Heart right ventricle (tissue), 16 donors: ENCODE data around the gene TRMT1. TPM values are rescaled to one million over a fixed set of nuclear protein-coding genes. Genes with fewer than 3 reads are reported as not detected.

Experiments used
- ATAC-seq, 8 donors: fragments of 200-7000 bp; cut with Tn5 transposase; one replicate each; pipeline ENCODE4 v1.9.1; 2020; ENCODE audit warnings: mild to moderate bottlenecking in 8 of 8, moderate library complexity in 8 of 8, moderate number of reproducible peaks in 1 of 8
- DNase-seq, 2 donors: peaks; one replicate each; pipeline ENCODE4 v3.0.0-alpha.2; 2020
- H3K27ac ChIP-seq, 10 donors: fragments of 200-600 bp; sonication (generic) in 2 of 10; one replicate each; pipeline versions ENCODE4 v1.5.0 to v1.8.0; 2020 to 2022; ENCODE audit warnings: mild to moderate bottlenecking in 3 of 10
- H3K27me3 ChIP-seq, 7 donors: fragments of 200-600 bp; one replicate each; pipeline ENCODE4 v1.8.0; 2021 to 2022; ENCODE audit warnings: mild to moderate bottlenecking in 2 of 7
- H3K36me3 ChIP-seq, 9 donors: fragments of 200-600 bp; sonication (generic) in 1 of 9; one replicate each; pipeline versions ENCODE4 v1.5.0 to v1.8.0; 2020 to 2022; ENCODE audit warnings: mild to moderate bottlenecking in 2 of 9
- H3K4me1 ChIP-seq, 9 donors: fragments of 200-600 bp; sonication (generic) in 1 of 9; one replicate each; pipeline versions ENCODE4 v1.5.0 to v1.8.0; 2020 to 2022; ENCODE audit warnings: mild to moderate bottlenecking in 4 of 9
- H3K4me3 ChIP-seq, 10 donors: fragments of 200-600 bp; sonication (generic) in 2 of 10; one replicate each; pipeline versions ENCODE4 v1.5.0 to v1.8.0; 2020 to 2022; ENCODE audit warnings: mild to moderate bottlenecking in 7 of 10, moderate library complexity in 2 of 10
- H3K9me3 ChIP-seq, 11 donors: fragments of 200-600 bp in 10 of 11; sonication (generic) in 2 of 11; one replicate each; pipeline versions ENCODE4 v1.5.0 to v1.8.0; 2013 to 2022; ENCODE audit warnings: mild to moderate bottlenecking in 2 of 11, control low read depth in 1 of 11, moderate library complexity in 1 of 11
- CTCF ChIP-seq, 9 donors: fragments of 200-600 bp; sonication (generic) in 2 of 9; IDR thresholded peaks; one replicate each; pipeline versions ENCODE4 v1.5.0 to v1.8.0; 2021 to 2022; ENCODE audit warnings: antibody characterized with exemption in 9 of 9, mild to moderate bottlenecking in 5 of 9, moderate library complexity in 1 of 9
- WGBS, 2 donors: extraction: QIAGEN DNeasy Blood & Tissue Kit; methylation state at CpG; one replicate each; pipeline ENCODE4 v1.1.7; 2013; ENCODE audit warnings: inconsistent platforms in 1 of 2; 5-methylcytosine and 5-hydroxymethylcytosine counted together
- intact Hi-C, 10 donors: fragments of 100-400 bp; cut with DNase I; formaldehyde crosslinking; loops; one replicate each; pipeline versions ENCODE4 v1.11.1 to v1.14.2; 2022
- polyA plus RNA-seq, 2 donors: library from polyadenylated mRNA; stranded (reverse); fragments of 200-250 nt; gene quantifications; one replicate each; pipeline ENCODE4 v1.2.3, GENCODE V29; 2013
- total RNA-seq, 10 donors: library from RNA; stranded (reverse); fragmentation: NEBNext Ultra II Directional in 3 of 10; extraction: Animal tissue kit (Norgen Biotek cat#: 25700) in 3 of 10; gene quantifications; one replicate each; pipeline versions ENCODE4 v1.2.1 to v1.2.4, GENCODE V29; 2021 to 2023
- donor health status: Arrhythmogenic right ventricular cardiomyopathy.
- donor health status: ischemic (EF 13 %, LVEDD 7.1; RV severe dilation, severe dysfunction).
- donor health status: healthy with polysubstance abuse.
- donor health status: DM: no; HTN: yes; CAD: no.
- donor health status: DM: no; HTN: no; CAD: no.
- donor health status: ischemic (EF 25% LVEDD 6.9; RV normal size, moderate dysfunction).
- donor health status: ischemic (EF 25% LVEDD 5.7; RV mildly dilated, moderate dysfunction).
- donor health status: healthy.
- donor health status: DM: yes; HTN: yes; CAD: no.
- donor health status: Ischemic cardiomyopathy.
- donor health status: ischemic (EF 35%, LVEDD 5.7; RV mildly dilated, moderate dysfunction).
- donor health status: nonischemic (EF 11% LVEDD 7.7; RV severe dilation, severe dysfunction).
- donor health status: DM: yes; HTN: yes; CAD: no.
- donor health status: PGD.
- donor health status: ischemic (EF 29% LVEDD 5.4; RV normal size, mild dysfunction).
- donor health status: nonischemic (EF 23%, LVEDD 6.1; RV moderate dilation, normal function).

TRMT1 gene
- total and polyA plus RNA-seq, 12 donors, result 10.5 to 54.0 (median 14.8) TPM

GRCh38 chr19:13112555-13112954 lies 4.0 kb downstream of the TRMT1 start:
- Histone ChIP-seq H3K4me3 (no peak overlapping the region), H3K36me3 (peaks cover 0 to 63% (median 19%) of the 10 kb centered on the region in 9 donors), H3K9me3 (no peaks in the 10 kb centered on the region), H3K27me3 (no peaks in the 10 kb centered on the region), H3K27ac (no peak overlapping the region), H3K4me1 (peaks cover 5 to 25% (median 20%) of the 10 kb centered on the region in 9 donors)
- TF ChIP-seq CTCF (IDR thresholded peaks at IDR 0.05), result no peak
- WGBS, 2 donors, result 94 to 95% methylated on average over 10 of the region's 10 CpGs
- ATAC-seq, result no peak
- intact Hi-C loops, result loop anchor here in 1 of 10 donors (10.0 kb wide), 1 partner anchor 152 kb away; no protein-coding TSS in a partner anchor
- DNase-seq, result no peak

- Histone ChIP-seq H3K27me3 (no peaks in the 10 kb centered on the region), H3K9me3 (no peaks in the 10 kb centered on the region), H3K27ac (no peak overlapping the region), H3K4me3 (no peak overlapping the region), H3K36me3 (peaks cover 0 to 68% (median 19%) of the 10 kb centered on the region in 9 donors), H3K4me1 (peaks cover 0 to 11% (median 1%) of the 10 kb centered on the region in 9 donors)
- ATAC-seq, result no peak
- intact Hi-C loops, result loop anchor here in 1 of 10 donors (10.0 kb wide), 1 partner anchor 155 kb away; no protein-coding TSS in a partner anchor
- WGBS, 2 donors, result 92 to 94% methylated on average over 15 of the region's 15 CpGs
- no peak for DNase-seq
- no peak for TF ChIP-seq CTCF (IDR thresholded peaks at IDR 0.05)
Observed at GRCh38 chr19:13110099-13110610, 6.4 kb downstream of the TRMT1 start.

- peaks cover 0 to 62% (median 19%) of the 10 kb centered on the region in 9 donors for H3K36me3 ChIP-seq
- no peak overlapping the region for H3K4me3 ChIP-seq
- DNase-seq (no peak), ATAC-seq (no peak)
- intact Hi-C loops, result loop anchor here in 2 of 10 donors (5.0 to 10.0 kb wide), 2 partner anchors 153 to 155 kb away; no protein-coding TSS in a partner anchor
- H3K4me1 ChIP-seq, result peaks cover 0 to 17% (median 5%) of the 10 kb centered on the region in 9 donors
- no peak for TF ChIP-seq CTCF (IDR thresholded peaks at IDR 0.05)
- H3K9me3 ChIP-seq, result no peaks in the 10 kb centered on the region
- whole genome bisulfite sequencing, 2 donors, result 96% methylated on average over 30 of the region's 30 CpGs
- no peaks in the 10 kb centered on the region for H3K27me3 ChIP-seq
- no peak overlapping the region for H3K27ac ChIP-seq
Observed at GRCh38 chr19:13109361-13110098, 7.0 kb downstream of the TRMT1 start.

GRCh38 chr19:13104848-13105711 lies 11.5 kb downstream of the TRMT1 start:
- Histone ChIP-seq H3K9me3 (no peaks in the 10 kb centered on the region), H3K4me3 (peak overlapping the region in 7 of 10 donors; percentile 8 to 60 (median 25))
- ATAC-seq, result peak in 2 of 8 donors; percentile 0

More at GRCh38 chr19:13104848-13105711, 11.5 kb downstream of the TRMT1 start:
- no peak for TF ChIP-seq CTCF (IDR thresholded peaks at IDR 0.05)
- WGBS, 2 donors, result 69 to 77% methylated on average over 29 of the region's 29 CpGs
- DNase-seq, result no peak
- peaks cover 0 to 34% (median 8%) of the 10 kb centered on the region in 9 donors for H3K36me3 ChIP-seq
- no peaks in the 10 kb centered on the region for H3K27me3 ChIP-seq
- intact Hi-C loops, result loop anchor here in 5 of 10 donors (5.0 kb wide), 3 partner anchors 43 to 157 kb away; partner anchors contain the start of genes IER2 (in 4 of the 5) and STX10 (in 4 of the 5)
- H3K27ac ChIP-seq, result peak overlapping the region; percentile 52 to 96 (median 92)
- peaks cover 13 to 62% (median 46%) of the 10 kb centered on the region in 9 donors for H3K4me1 ChIP-seq
